WTC11 (cell line): ENCODE measurements around the gene HDAC10.

ENCODE experiments used
- CTCF ChIP-seq: fragments of 200-600 bp; IDR thresholded peaks from 2 replicates; pipeline ENCODE4 v1.8.0; 2022; ENCODE audit warnings: antibody characterized with exemption
- E2F1 ChIP-seq: sonication (generic); formaldehyde crosslinking; IDR thresholded peaks from 2 replicates; pipeline ENCODE4 v1.8.0; 2022; ENCODE audit warnings: mild to moderate bottlenecking, missing genetic modification reagents
- E2F4 ChIP-seq: sonication (generic); formaldehyde crosslinking; IDR thresholded peaks from 2 replicates; pipeline ENCODE4 v1.8.1; 2022; ENCODE audit warnings: low read depth, mild to moderate bottlenecking, moderate library complexity, missing genetic modification reagents, borderline replicate concordance
- ESRRA ChIP-seq: sonication (generic); formaldehyde crosslinking; IDR thresholded peaks from 2 replicates; pipeline ENCODE4 v1.8.1; 2022; ENCODE audit warnings: mild to moderate bottlenecking, missing genetic modification reagents, borderline replicate concordance
- OVOL2 ChIP-seq: fragments of 250-450 bp; sonication (Bioruptor Pico); IDR thresholded peaks from 2 replicates; pipeline ENCODE4 v1.9.0; 2021; ENCODE audit warnings: mild to moderate bottlenecking, borderline replicate concordance
- TEAD1 ChIP-seq: sonication (generic); formaldehyde crosslinking; IDR thresholded peaks from 2 replicates; pipeline ENCODE4 v1.8.0; 2022; ENCODE audit warnings: mild to moderate bottlenecking, missing genetic modification reagents
- TEAD4 ChIP-seq: sonication (generic); formaldehyde crosslinking; IDR thresholded peaks from 2 replicates; pipeline ENCODE4 v1.8.0; 2022; ENCODE audit warnings: mild to moderate bottlenecking, missing genetic modification reagents
- TP53 ChIP-seq: sonication (generic); formaldehyde crosslinking; IDR thresholded peaks from 2 replicates; pipeline ENCODE4 v1.8.1; 2023; ENCODE audit warnings: mild to moderate bottlenecking, missing genetic modification reagents
- USF2 ChIP-seq: sonication (generic); formaldehyde crosslinking; IDR thresholded peaks from 2 replicates; pipeline ENCODE4 v1.8.1; 2023; ENCODE audit warnings: mild to moderate bottlenecking, missing genetic modification reagents, moderate library complexity
- ZNF423 ChIP-seq: fragments of 250-450 bp; sonication (Bioruptor Pico); IDR thresholded peaks from 2 replicates; pipeline ENCODE4 v2.1.2; 2022; ENCODE audit warnings: mild to moderate bottlenecking, moderate library complexity
- TF ChIP-seq, protein P1 (sequence below): sonication (generic); formaldehyde crosslinking; IDR thresholded peaks from 2 replicates; pipeline ENCODE4 v1.8.1; 2022; ENCODE audit warnings: low read depth, missing genetic modification reagents, borderline replicate concordance
- TF ChIP-seq, protein P2 (sequence below): sonication (generic); formaldehyde crosslinking; IDR thresholded peaks from 2 replicates; pipeline ENCODE4 v1.8.1; 2023; ENCODE audit warnings: mild to moderate bottlenecking, moderate library complexity, missing genetic modification reagents

DNA sequence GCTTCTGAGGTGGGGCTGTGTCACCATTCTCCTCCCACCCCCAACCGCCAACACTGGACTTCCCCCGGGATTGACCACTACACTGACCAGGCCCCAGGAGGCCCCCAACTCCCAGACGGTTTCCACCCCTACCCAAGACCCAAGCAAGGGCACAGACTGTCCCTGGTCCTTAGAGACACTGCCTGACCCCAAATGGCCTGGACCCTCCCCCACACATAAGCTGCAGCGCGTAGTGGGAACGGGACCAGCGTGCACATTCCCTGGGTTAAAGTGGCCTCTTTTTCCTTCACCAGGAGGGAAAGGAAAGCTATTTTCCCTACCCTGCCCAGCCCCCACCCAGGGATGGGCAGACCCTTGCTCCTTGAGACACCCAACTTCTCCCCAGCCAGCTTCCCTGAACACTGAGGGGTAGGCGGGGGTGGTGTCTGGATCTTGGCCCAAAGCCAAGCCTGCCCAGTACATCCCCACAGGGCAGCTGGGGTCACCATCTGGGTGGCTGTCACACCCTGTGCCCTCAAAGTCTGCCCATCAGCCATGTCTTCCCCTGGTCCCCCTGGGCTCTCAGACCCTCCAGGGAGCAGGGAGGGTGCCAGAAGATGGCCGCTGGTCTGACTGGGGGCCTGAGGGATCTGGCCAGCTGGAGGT, 12.0 kb upstream of the HDAC10 start:
- TF ChIP-seq USF2, result no peak
- no peak for TF ChIP-seq TP53 (CRISPR knock-in tag)
- no peak for TF ChIP-seq CTCF
- TF ChIP-seq, protein P1, sequence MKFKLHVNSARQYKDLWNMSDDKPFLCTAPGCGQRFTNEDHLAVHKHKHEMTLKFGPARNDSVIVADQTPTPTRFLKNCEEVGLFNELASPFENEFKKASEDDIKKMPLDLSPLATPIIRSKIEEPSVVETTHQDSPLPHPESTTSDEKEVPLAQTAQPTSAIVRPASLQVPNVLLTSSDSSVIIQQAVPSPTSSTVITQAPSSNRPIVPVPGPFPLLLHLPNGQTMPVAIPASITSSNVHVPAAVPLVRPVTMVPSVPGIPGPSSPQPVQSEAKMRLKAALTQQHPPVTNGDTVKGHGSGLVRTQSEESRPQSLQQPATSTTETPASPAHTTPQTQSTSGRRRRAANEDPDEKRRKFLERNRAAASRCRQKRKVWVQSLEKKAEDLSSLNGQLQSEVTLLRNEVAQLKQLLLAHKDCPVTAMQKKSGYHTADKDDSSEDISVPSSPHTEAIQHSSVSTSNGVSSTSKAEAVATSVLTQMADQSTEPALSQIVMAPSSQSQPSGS (CRISPR knock-in tag), result no peak
- no peak for TF ChIP-seq ESRRA (CRISPR knock-in tag)
- TF ChIP-seq E2F1 (CRISPR knock-in tag), result no peak
- no peak for TF ChIP-seq OVOL2 (CRISPR knock-in tag)
- no peak for TF ChIP-seq TEAD1 (CRISPR knock-in tag)
- TF ChIP-seq E2F4 (CRISPR knock-in tag), result no peak
- TF ChIP-seq, protein P2, sequence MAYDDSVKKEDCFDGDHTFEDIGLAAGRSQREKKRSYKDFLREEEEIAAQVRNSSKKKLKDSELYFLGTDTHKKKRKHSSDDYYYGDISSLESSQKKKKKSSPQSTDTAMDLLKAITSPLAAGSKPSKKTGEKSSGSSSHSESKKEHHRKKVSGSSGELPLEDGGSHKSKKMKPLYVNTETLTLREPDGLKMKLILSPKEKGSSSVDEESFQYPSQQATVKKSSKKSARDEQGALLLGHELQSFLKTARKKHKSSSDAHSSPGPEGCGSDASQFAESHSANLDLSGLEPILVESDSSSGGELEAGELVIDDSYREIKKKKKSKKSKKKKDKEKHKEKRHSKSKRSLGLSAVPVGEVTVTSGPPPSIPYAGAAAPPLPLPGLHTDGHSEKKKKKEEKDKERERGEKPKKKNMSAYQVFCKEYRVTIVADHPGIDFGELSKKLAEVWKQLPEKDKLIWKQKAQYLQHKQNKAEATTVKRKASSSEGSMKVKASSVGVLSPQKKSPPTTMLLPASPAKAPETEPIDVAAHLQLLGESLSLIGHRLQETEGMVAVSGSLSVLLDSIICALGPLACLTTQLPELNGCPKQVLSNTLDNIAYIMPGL (CRISPR knock-in tag), result no peak
- TF ChIP-seq ZNF423 (CRISPR knock-in tag), result no peak
- no peak for TF ChIP-seq TEAD4
